H9 (cell line): Measurements from ENCODE around the gene ARHGEF2. TPM values are rescaled to one million over a fixed set of nuclear protein-coding genes. Genes with fewer than 3 reads are reported as not detected.

Source experiments
- DNase-seq: peaks from one replicate; pipeline ENCODE4 v3.0.0-alpha.2; 2017
- H2AFZ ChIP-seq: one replicate; pipeline ENCODE4 v1.6.1; 2013; ENCODE audit warnings: mild to moderate bottlenecking, low read length, control low read depth, moderate library complexity
- H2AK5ac ChIP-seq: 2 replicates; pipeline ENCODE4 v1.6.1; 2013; ENCODE audit warnings: low read length, control low read depth, mixed read lengths; ENCODE audit not compliant: insufficient read length
- H2BK120ac ChIP-seq: one replicate; pipeline ENCODE4 v1.6.1; 2013; ENCODE audit warnings: low read depth, mild to moderate bottlenecking, low read length, control low read depth, inconsistent platforms; ENCODE audit not compliant: poor library complexity, severe bottlenecking
- H2BK12ac ChIP-seq: 2 replicates; pipeline ENCODE4 v1.6.1; 2013; ENCODE audit warnings: low read length, control low read depth, mixed read lengths, low read depth; ENCODE audit not compliant: insufficient read length
- H2BK15ac ChIP-seq: 2 replicates; pipeline ENCODE4 v1.6.1; 2013; ENCODE audit warnings: low read depth, low read length, control low read depth
- H2BK20ac ChIP-seq: one replicate; pipeline ENCODE4 v1.6.1; 2013; ENCODE audit warnings: low read depth, mild to moderate bottlenecking, low read length, control low read depth, inconsistent platforms; ENCODE audit not compliant: poor library complexity, severe bottlenecking
- H2BK5ac ChIP-seq: 2 replicates; pipeline ENCODE4 v1.6.1; 2013; ENCODE audit warnings: low read length, control low read depth, mixed read lengths; ENCODE audit not compliant: insufficient read length
- H3K14ac ChIP-seq: 2 replicates; pipeline ENCODE4 v1.6.1; 2013; ENCODE audit warnings: low read length, control low read depth; ENCODE audit not compliant: insufficient read depth
- H3K18ac ChIP-seq: 2 replicates; pipeline ENCODE4 v1.6.1; 2013; ENCODE audit warnings: low read depth, mild to moderate bottlenecking, mixed read lengths, low read length, control low read depth; ENCODE audit not compliant: insufficient read length
- H3K23ac ChIP-seq: 2 replicates; pipeline ENCODE4 v1.6.1; 2013; ENCODE audit warnings: low read length, control low read depth, mixed read lengths, low read depth; ENCODE audit not compliant: insufficient read length
- H3K23me2 ChIP-seq: 2 replicates; pipeline ENCODE4 v1.6.1; 2013; ENCODE audit warnings: low read depth, mild to moderate bottlenecking, mixed read lengths, low read length, control low read depth; ENCODE audit not compliant: insufficient read length, poor library complexity, severe bottlenecking
- H3K27ac ChIP-seq: 2 replicates; pipeline ENCODE4 v1.5.1; 2013; ENCODE audit warnings: low read length, control low read depth, mixed read lengths, low read depth; ENCODE audit not compliant: insufficient read length
- H3K27me3 ChIP-seq: 2 replicates; pipeline ENCODE4 v1.6.1; 2013; ENCODE audit warnings: low read length, control low read depth, inconsistent platforms; ENCODE audit not compliant: insufficient read depth
- H3K4ac ChIP-seq: 2 replicates; pipeline ENCODE4 v1.6.1; 2013; ENCODE audit warnings: low read depth, mild to moderate bottlenecking, control low read depth, inconsistent platforms, low read length, moderate library complexity
- H3K4me1 ChIP-seq: 2 replicates; pipeline ENCODE4 v1.6.1; 2013; ENCODE audit warnings: low read length, control low read depth, inconsistent platforms; ENCODE audit not compliant: insufficient read depth
- H3K4me2 ChIP-seq: 2 replicates; pipeline ENCODE4 v1.6.1; 2013; ENCODE audit warnings: low read length, control low read depth, mixed read lengths; ENCODE audit not compliant: insufficient read length, insufficient read depth
- H3K56ac ChIP-seq: 2 replicates; pipeline ENCODE4 v1.6.1; 2013; ENCODE audit warnings: low read depth, mild to moderate bottlenecking, mixed read lengths, low read length, control low read depth; ENCODE audit not compliant: insufficient read length
- H3K79me1 ChIP-seq: 2 replicates; pipeline ENCODE4 v1.6.1; 2013; ENCODE audit warnings: low read depth, mild to moderate bottlenecking, moderate library complexity, low read length, control low read depth, inconsistent platforms; ENCODE audit not compliant: insufficient read depth, poor library complexity, severe bottlenecking
- H3K79me2 ChIP-seq: 2 replicates; pipeline ENCODE4 v1.6.1; 2013; ENCODE audit warnings: low read length, control low read depth, inconsistent platforms; ENCODE audit not compliant: insufficient read depth
- H3K9ac ChIP-seq: 2 replicates; pipeline ENCODE4 v1.6.1; 2013; ENCODE audit warnings: low read length, control low read depth, mixed read lengths; ENCODE audit not compliant: insufficient read length; ENCODE audit errors: extremely low read depth
- H3K9me3 ChIP-seq: one replicate; pipeline ENCODE4 v1.6.1; 2013; ENCODE audit warnings: low read depth, low read length, inconsistent platforms; ENCODE audit not compliant: control insufficient read depth
- H3T11ph ChIP-seq: one replicate; pipeline ENCODE4 v1.6.1; 2013; ENCODE audit warnings: mild to moderate bottlenecking, low read length, control low read depth, inconsistent platforms
- H4K20me1 ChIP-seq: one replicate; pipeline ENCODE4 v1.6.1; 2013; ENCODE audit not compliant: control insufficient read depth, insufficient read length, insufficient read depth
- H4K5ac ChIP-seq: 2 replicates; pipeline ENCODE4 v1.6.1; 2013; ENCODE audit warnings: low read depth, mild to moderate bottlenecking, mixed read lengths, low read length, control low read depth; ENCODE audit not compliant: insufficient read length
- H4K8ac ChIP-seq: replicated peaks from 2 replicates; pipeline ENCODE4 v1.6.1; 2013; ENCODE audit warnings: low read length, control low read depth, mixed read lengths, low read depth; ENCODE audit not compliant: insufficient read length
- H4K91ac ChIP-seq: 2 replicates; pipeline ENCODE4 v1.6.1; 2013; ENCODE audit warnings: low read depth, mild to moderate bottlenecking, moderate library complexity, mixed read lengths, low read length, control low read depth; ENCODE audit not compliant: insufficient read length
- H3K27ac Mint-ChIP-seq, 3 experiments: 2 replicates in 2 of 3; 3 replicates in 1 of 3; pipeline ENCODE4 v1.8.0; 2020 to 2021; ENCODE audit warnings: mixed read lengths in 3 of 3, mild to moderate bottlenecking in 1 of 3, moderate library complexity in 1 of 3
- H3K27me3 Mint-ChIP-seq: 2 replicates; pipeline ENCODE4 v1.8.0; 2021; ENCODE audit warnings: low read depth, mild to moderate bottlenecking, moderate library complexity, mixed read lengths
- H3K36me3 Mint-ChIP-seq, 3 experiments: 2 replicates in 2 of 3; 3 replicates in 1 of 3; pipeline ENCODE4 v1.8.0; 2020 to 2021; ENCODE audit warnings: low read depth in 3 of 3, mixed read lengths in 3 of 3; ENCODE audit not compliant: insufficient read depth in 1 of 3
- H3K4me1 Mint-ChIP-seq, 2 experiments: 2 replicates each; pipeline ENCODE4 v1.8.0; 2020; ENCODE audit warnings: mixed read lengths in 2 of 2
- H3K4me3 Mint-ChIP-seq, 2 experiments: 2 replicates in 1 of 2; 3 replicates in 1 of 2; pipeline ENCODE4 v1.8.0; 2020 to 2021; ENCODE audit warnings: mild to moderate bottlenecking in 2 of 2, mixed read lengths in 2 of 2, moderate library complexity in 1 of 2
- H3K9me3 Mint-ChIP-seq, 2 experiments: 2 replicates in 1 of 2; 3 replicates in 1 of 2; pipeline ENCODE4 v1.8.0; 2020; ENCODE audit warnings: mild to moderate bottlenecking in 2 of 2, mixed read lengths in 2 of 2, moderate library complexity in 1 of 2
- WGBS: extraction: QIAGEN DNeasy Blood & Tissue Kit; methylation state at CpG from one replicate; pipeline ENCODE4 v1.1.7; 2013; ENCODE audit warnings: missing lambda C conversion rate, low lambda C conversion rate, mixed read lengths; ENCODE audit not compliant: insufficient read length; ENCODE audit errors: extremely low coverage; 5-methylcytosine and 5-hydroxymethylcytosine counted together
- total RNA-seq: library from RNA; stranded (reverse); gene quantifications from 2 replicates; pipeline ENCODE4 v1.2.1, GENCODE V29; 2021
- TF ChIP-seq, protein P1 (sequence below): fragments of 200-600 bp; sonication (generic); conservative IDR thresholded peaks from 3 replicates; pipeline ENCODE4 v1.8.0; 2021; ENCODE audit warnings: antibody characterized with exemption, mild to moderate bottlenecking

ARHGEF2 gene
- total RNA-seq, 1 experiment from 2014 or later = 111 TPM

DNA sequence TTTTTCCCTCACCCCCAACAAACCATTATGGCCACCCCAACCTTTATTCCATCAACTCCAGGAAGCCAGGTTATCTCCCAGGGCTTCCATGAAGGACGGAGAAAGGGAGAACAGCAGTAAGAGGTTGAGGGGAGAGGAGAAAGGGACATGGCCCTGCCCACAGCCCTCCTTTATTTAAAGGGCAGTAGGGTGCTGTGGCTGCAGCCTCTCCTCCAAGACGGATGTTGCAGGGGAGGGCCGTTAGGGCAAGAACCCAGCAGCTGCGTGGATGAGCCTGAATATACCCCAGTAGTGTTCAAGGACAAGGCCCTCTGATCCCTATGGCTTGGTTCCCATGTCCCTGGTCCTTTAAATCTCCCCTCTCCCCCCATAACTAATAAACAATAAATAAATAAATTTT, 31.1 kb downstream of the ARHGEF2 start:
- Histone ChIP-seq H3K4ac (no peak overlapping the region), H2BK5ac (no peak overlapping the region), H3K27ac (no peak overlapping the region), H3K4me1 (no peaks in the 10 kb centered on the region), H3K79me2 (no peaks in the 10 kb centered on the region), H4K8ac (no peak overlapping the region), H2AFZ (no peak overlapping the region), H4K5ac (no peak overlapping the region), H3K23ac (no peak overlapping the region), H3K23me2 (no peaks in the 10 kb centered on the region), H2AK5ac (no peak overlapping the region), H3K9ac (no peak overlapping the region), H3K9me3 (no peaks in the 10 kb centered on the region), H3K18ac (no peak overlapping the region), H2BK120ac (no peak overlapping the region), H3T11ph (no peak overlapping the region), H4K20me1 (no peaks in the 10 kb centered on the region), H3K79me1 (no peaks in the 10 kb centered on the region), H3K56ac (no peak overlapping the region), H4K91ac (no peak overlapping the region), H2BK12ac (no peak overlapping the region), H2BK15ac (no peak overlapping the region), H3K14ac (no peak overlapping the region), H2BK20ac (no peak overlapping the region), H3K4me2 (no peak overlapping the region), H3K27me3 (no peaks in the 10 kb centered on the region)
- Mint-ChIP-seq H3K4me1 (peaks cover 16 to 25% of the 10 kb centered on the region in 2 experiments), H3K27me3 (no peaks in the 10 kb centered on the region; the same call in 1 of the 2 replicates), H3K27ac (peak overlapping the region in 1 of 3 experiments; percentile 65; a peak in 2 of 7 replicates), H3K9me3 (no peaks in the 10 kb centered on the region), H3K36me3 (peaks cover 28 to 65% (median 43%) of the 10 kb centered on the region in 3 experiments; a peak in 6 of 7 replicates), H3K4me3 (no peak overlapping the region)
- TF ChIP-seq, protein P1, sequence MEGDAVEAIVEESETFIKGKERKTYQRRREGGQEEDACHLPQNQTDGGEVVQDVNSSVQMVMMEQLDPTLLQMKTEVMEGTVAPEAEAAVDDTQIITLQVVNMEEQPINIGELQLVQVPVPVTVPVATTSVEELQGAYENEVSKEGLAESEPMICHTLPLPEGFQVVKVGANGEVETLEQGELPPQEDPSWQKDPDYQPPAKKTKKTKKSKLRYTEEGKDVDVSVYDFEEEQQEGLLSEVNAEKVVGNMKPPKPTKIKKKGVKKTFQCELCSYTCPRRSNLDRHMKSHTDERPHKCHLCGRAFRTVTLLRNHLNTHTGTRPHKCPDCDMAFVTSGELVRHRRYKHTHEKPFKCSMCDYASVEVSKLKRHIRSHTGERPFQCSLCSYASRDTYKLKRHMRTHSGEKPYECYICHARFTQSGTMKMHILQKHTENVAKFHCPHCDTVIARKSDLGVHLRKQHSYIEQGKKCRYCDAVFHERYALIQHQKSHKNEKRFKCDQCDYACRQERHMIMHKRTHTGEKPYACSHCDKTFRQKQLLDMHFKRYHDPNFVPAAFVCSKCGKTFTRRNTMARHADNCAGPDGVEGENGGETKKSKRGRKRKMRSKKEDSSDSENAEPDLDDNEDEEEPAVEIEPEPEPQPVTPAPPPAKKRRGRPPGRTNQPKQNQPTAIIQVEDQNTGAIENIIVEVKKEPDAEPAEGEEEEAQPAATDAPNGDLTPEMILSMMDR = no peak
- WGBS = no CpG with 5 or more reads among the region's 4 CpGs
- no peak for DNase-seq
